ENCODE measurements around the gene CDAN1.

The CDAN1 gene

DNA sequence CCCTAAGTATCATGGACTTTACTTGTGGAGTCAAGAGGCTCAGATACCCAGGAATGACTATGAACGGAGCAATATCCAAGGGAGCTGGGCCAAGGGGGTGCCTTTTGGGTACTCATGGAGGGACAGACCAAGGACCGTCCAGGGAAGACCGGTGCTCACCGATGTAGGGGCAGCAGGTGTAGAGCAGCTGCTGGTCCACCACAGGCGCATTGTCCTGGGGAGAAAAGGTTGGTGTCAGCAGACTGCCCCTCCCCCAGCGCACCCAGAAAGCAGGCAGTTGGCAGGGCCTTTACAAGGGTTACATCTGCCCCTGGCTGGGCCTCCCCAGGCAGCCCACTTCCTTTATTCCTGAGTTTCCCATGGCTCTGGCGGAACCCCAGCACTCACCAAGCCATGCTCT lies 7.5 kb downstream of the CDAN1 start:
- Mint-ChIP-seq H3K9me3 (no peaks in the 10 kb centered on the region), H3K27me3 (ENCODE audit: low read depth) (no peaks in the 10 kb centered on the region), H3K36me3 (ENCODE audit: low read depth) (peaks cover 57% of the 10 kb centered on the region), H3K4me3 (no peak overlapping the region), H3K27ac (no peak overlapping the region), H3K4me1 (ENCODE audit: low read depth) (peaks cover 3% of the 10 kb centered on the region)
- DNase-seq (ENCODE audit: low spot score), result no peak

DNA sequence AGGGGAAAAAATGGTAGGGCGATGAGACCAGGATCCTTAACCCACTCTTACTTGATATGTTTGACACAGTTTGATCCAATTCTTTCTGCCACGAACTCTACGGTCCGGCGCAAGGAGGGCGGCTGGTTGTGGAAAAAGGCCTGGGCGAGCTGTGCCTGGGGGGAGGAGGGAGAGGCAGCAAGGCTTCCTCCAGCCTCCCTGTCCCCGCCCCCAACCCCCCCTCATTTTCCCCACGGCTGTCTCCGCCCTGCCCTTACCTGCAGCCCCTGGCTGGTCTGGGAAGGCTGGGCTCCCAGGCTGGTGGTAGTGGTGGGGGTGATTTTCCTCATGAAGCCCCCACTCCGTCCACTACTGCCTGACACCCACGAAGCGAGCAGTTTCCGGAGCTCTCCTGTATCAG lies 8.0 kb downstream of the CDAN1 start:
- Mint-ChIP-seq H3K9me3 (no peaks in the 10 kb centered on the region), H3K27ac (no peak overlapping the region)

DNA sequence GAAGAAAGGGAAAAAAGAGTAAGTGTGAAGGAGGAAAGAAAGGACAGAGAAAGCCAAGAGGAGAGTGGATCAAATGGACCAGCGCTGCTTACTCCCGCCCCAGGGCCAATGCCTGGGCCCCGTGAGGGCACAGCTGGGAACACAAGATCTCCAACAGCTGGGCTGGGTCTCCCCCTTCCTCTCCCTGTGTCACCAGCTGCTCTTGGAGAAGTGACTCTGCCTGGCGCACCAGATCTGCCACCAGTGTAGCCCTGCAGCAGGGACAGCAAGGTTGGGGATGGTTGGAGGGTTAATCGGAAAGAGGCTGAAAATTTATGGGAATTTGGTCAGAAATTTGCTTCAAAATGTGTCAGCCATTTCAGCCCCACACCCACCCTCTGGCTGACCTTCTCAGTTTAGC lies 8.4 kb downstream of the CDAN1 start:
- H3K27me3 Mint-ChIP-seq (ENCODE audit: low read depth), result no peaks in the 10 kb centered on the region
- H3K36me3 Mint-ChIP-seq (ENCODE audit: low read depth), result peaks cover 55% of the 10 kb centered on the region
- DNase-seq (ENCODE audit: low spot score), result no peak
- H3K4me1 Mint-ChIP-seq (ENCODE audit: low read depth), result no peaks in the 10 kb centered on the region
- no peaks in the 10 kb centered on the region for H3K9me3 Mint-ChIP-seq
- peak overlapping the region; percentile 69 for H3K27ac Mint-ChIP-seq
- H3K4me3 Mint-ChIP-seq, result no peak overlapping the region

More for the DNA sequence above, 8.0 kb downstream of the CDAN1 start:
- H3K36me3 Mint-ChIP-seq (ENCODE audit: low read depth), result peaks cover 54% of the 10 kb centered on the region
- no peak overlapping the region for H3K4me3 Mint-ChIP-seq
- no peaks in the 10 kb centered on the region for H3K27me3 Mint-ChIP-seq (ENCODE audit: low read depth)
- DNase-seq (ENCODE audit: low spot score), result no peak
- H3K4me1 Mint-ChIP-seq (ENCODE audit: low read depth), result no peaks in the 10 kb centered on the region

DNA sequence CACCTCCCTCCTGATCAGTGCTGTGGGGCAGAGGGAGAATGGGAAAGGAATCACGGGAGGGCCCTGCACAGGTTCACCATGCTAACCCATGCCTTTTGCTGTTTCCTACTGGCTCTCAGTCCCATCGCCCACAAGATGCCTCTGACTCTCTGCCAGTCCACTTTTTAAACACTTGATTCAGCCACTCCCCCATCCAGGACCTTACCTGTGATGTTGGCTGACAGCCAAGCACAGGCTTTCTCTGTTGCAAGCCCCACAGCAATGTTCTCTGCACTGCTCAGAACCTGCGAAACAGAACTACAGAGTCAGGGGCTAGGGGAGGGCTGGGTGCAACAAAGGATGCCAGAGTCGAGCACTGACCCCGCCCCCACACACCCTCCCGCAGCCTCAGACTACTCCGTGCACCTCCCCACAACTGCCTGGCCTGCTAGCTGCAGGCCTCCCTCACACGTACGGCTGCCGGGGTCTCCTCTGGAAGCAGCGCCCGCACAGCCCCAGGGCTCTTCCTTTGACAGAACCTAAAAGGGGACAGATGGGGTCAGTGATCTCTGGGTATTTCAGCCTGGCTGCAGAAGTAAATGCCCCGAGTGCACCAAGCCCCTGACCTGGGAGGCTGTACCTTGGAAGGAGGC lies 9.1 kb downstream of the CDAN1 start:
- H3K9me3 Mint-ChIP-seq, result no peaks in the 10 kb centered on the region
- H3K4me1 Mint-ChIP-seq (ENCODE audit: low read depth), result no peaks in the 10 kb centered on the region
- no peak overlapping the region for H3K4me3 Mint-ChIP-seq
- no peak for DNase-seq (ENCODE audit: low spot score)
- H3K27me3 Mint-ChIP-seq (ENCODE audit: low read depth), result no peaks in the 10 kb centered on the region
- H3K27ac Mint-ChIP-seq, result no peak overlapping the region
- peaks cover 51% of the 10 kb centered on the region for H3K36me3 Mint-ChIP-seq (ENCODE audit: low read depth)

DNA sequence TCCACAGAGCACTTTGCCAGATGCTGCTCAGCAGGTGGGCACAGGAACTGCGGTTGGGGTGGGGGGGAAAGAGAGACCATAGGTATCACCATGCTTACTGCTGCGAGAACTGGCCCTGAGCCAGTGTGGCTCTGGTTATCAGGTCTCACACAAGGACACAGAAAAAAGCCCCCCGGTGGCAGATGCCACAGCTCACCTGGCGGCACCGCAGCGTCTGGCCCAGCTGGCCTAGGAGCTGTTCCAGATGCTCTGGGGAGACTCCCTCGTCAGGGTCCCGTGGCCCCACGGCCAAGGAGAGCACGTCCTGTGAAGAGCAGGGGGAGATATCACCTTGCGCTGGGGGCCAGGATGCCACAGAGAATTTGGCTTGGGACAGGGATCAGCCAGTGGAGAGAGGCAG lies 10.8 kb downstream of the CDAN1 start:
- peaks cover 39% of the 10 kb centered on the region for H3K36me3 Mint-ChIP-seq (ENCODE audit: low read depth)
- H3K4me3 Mint-ChIP-seq, result no peak overlapping the region
- H3K9me3 Mint-ChIP-seq, result no peaks in the 10 kb centered on the region
- H3K27ac Mint-ChIP-seq, result no peak overlapping the region
- no peaks in the 10 kb centered on the region for H3K4me1 Mint-ChIP-seq (ENCODE audit: low read depth)
- no peak for DNase-seq (ENCODE audit: low spot score)
- no peaks in the 10 kb centered on the region for H3K27me3 Mint-ChIP-seq (ENCODE audit: low read depth)

DNA sequence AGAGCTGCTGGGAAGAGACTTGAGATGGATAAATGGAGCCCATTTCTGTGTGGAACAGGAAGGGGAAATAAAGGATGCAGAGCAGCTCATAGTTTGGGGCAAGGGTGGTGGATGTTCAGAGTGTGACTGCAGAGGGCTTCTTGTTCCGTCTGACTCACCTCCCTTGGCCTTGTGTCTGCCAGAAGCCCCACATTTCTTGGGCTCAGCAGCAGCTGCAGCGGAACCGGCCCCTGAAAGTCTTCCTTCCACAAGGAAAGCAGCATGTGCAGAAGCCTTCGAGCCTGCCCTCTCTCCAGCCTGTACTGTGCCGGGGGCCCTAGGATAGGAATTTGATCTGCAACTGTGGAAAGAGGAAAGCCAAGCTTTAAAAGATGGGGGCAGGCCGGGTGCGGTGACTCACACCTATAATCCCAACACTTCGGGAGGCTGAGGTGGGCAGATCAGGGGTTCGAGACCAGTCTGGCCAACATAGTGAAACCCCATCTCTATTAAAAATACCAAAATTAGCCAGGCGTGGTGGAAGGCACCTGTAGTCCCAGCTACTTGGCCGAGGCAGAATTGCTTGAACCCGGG lies 11.5 kb downstream of the CDAN1 start:
- Mint-ChIP-seq H3K9me3 (no peaks in the 10 kb centered on the region), H3K4me1 (ENCODE audit: low read depth) (no peaks in the 10 kb centered on the region), H3K36me3 (ENCODE audit: low read depth) (peaks cover 36% of the 10 kb centered on the region), H3K27me3 (ENCODE audit: low read depth) (no peaks in the 10 kb centered on the region), H3K4me3 (no peak overlapping the region), H3K27ac (no peak overlapping the region)
- no peak for DNase-seq (ENCODE audit: low spot score)

DNA sequence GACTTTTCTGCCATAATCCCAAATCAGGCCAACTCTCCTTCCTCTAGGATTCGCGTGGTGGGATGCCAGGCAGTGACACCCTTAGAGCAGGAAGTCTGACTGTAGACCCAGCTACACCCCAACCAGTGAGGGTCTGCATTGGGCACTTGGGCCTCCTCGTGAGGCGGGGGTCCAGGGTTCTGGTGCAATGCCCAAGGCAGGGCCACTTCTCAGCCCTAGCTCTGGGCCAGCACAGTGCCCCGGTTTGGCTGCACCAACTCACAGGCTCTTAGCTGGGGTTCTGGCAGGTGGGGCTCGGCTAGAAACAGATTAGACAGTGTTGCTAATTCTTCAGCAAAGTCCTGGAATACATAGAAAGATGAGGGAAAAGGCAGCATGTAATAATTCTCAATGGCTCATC lies 12.7 kb downstream of the CDAN1 start:
- no peaks in the 10 kb centered on the region for H3K9me3 Mint-ChIP-seq
- H3K36me3 Mint-ChIP-seq (ENCODE audit: low read depth), result peaks cover 33% of the 10 kb centered on the region
- no peak overlapping the region for H3K27ac Mint-ChIP-seq
- no peaks in the 10 kb centered on the region for H3K4me1 Mint-ChIP-seq (ENCODE audit: low read depth)
- H3K4me3 Mint-ChIP-seq, result no peak overlapping the region
- H3K27me3 Mint-ChIP-seq (ENCODE audit: low read depth), result no peaks in the 10 kb centered on the region
- DNase-seq (ENCODE audit: low spot score), result no peak

DNA sequence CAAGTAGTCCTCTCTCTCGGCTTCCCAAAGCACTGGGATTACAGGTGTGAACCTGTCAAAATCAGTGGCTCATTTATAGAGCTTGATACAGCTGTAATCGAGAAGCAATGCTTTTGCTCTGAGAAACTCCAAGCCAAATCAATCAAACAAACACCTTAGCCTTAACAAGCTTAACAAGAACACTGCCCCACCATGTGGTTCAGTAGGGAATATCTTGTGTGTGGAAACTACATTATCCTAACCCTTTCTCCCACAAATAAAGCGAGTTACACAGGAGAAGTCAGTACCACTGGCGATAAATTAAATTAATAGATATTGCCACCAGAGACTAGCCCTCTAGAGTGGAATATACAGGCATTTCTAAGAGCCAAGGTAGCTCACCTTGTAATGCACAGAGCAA lies 13.9 kb downstream of the CDAN1 start:
- H3K27ac Mint-ChIP-seq, result no peak overlapping the region
- no peak for DNase-seq (ENCODE audit: low spot score)
- no peaks in the 10 kb centered on the region for H3K27me3 Mint-ChIP-seq (ENCODE audit: low read depth)
- H3K4me1 Mint-ChIP-seq (ENCODE audit: low read depth), result no peaks in the 10 kb centered on the region
- H3K36me3 Mint-ChIP-seq (ENCODE audit: low read depth), result peaks cover 27% of the 10 kb centered on the region
- H3K9me3 Mint-ChIP-seq, result no peaks in the 10 kb centered on the region
- H3K4me3 Mint-ChIP-seq, result no peak overlapping the region

DNA sequence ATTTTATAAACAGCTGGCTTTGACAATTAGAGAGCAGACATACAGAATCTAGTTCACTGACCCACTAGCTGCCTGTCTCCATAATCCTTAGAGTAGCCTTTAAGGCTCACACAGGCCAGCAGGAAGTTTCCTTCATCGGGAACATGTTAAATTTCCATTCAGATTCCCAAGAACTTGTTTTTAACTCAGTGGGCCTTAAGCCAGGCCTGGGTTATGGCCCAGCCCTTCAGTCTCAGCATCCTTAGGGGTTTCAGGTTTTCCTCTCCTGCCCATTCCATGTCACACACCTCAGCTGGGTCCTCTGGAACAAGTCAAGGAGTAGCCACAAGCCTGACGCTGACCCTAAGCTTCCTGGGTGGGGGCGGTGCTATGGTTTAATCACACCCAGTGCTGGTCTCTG lies 15.0 kb downstream of the CDAN1 start:
- Mint-ChIP-seq H3K4me1 (ENCODE audit: low read depth) (no peaks in the 10 kb centered on the region), H3K27ac (no peak overlapping the region), H3K9me3 (no peaks in the 10 kb centered on the region), H3K36me3 (ENCODE audit: low read depth) (peaks cover 23% of the 10 kb centered on the region), H3K27me3 (ENCODE audit: low read depth) (no peaks in the 10 kb centered on the region), H3K4me3 (no peak overlapping the region)
- no peak for DNase-seq (ENCODE audit: low spot score)

DNA sequence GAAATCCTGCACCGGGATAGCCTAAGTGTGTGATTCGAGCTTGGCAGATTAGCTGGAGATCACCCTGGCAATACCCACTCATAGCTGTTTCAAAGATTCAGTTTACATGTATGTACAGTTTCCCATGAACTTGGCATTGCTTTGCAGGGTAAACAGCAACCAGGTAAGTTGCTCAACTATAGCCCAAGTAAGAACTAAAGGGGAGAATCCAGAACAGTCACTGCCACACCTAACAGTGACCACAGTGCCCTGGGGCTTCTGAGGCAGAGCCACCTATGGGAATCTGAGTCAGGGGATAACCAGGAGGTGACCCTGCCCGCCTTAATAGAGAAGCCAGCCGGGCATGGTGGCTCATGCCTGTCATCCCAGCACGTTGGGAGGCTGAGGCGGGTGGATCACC lies 15.9 kb downstream of the CDAN1 start:
- H3K36me3 Mint-ChIP-seq (ENCODE audit: low read depth), result peaks cover 16% of the 10 kb centered on the region
- no peak overlapping the region for H3K4me3 Mint-ChIP-seq
- no peaks in the 10 kb centered on the region for H3K4me1 Mint-ChIP-seq (ENCODE audit: low read depth)
- H3K27ac Mint-ChIP-seq, result no peak overlapping the region
- DNase-seq (ENCODE audit: low spot score), result no peak
- H3K27me3 Mint-ChIP-seq (ENCODE audit: low read depth), result no peaks in the 10 kb centered on the region
- no peaks in the 10 kb centered on the region for H3K9me3 Mint-ChIP-seq

DNA sequence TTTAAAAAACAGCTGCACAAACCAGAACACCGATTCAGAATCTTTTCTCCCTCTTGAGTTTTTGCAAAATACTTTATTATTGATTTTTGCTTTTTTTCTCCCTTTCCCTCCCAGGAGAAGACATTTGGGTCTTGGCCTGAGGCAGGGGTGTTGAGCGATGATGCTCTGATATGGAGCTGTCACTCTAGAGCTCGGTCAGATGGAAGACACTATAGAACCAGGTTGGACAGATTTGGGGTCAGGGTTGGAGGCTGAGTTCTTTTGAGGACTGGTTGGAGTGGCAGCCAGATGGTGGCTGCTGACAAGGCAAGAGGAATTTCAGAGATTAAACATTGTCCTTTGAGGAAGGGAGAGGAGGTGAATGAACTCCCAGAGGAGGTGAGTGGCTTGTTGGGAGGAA lies 16.9 kb downstream of the CDAN1 start:
- H3K4me1 Mint-ChIP-seq (ENCODE audit: low read depth), result no peaks in the 10 kb centered on the region
- H3K4me3 Mint-ChIP-seq, result no peak overlapping the region
- no peak overlapping the region for H3K27ac Mint-ChIP-seq
- H3K27me3 Mint-ChIP-seq (ENCODE audit: low read depth), result no peaks in the 10 kb centered on the region
- H3K36me3 Mint-ChIP-seq (ENCODE audit: low read depth), result peaks cover 11% of the 10 kb centered on the region
- DNase-seq (ENCODE audit: low spot score), result no peak
- no peaks in the 10 kb centered on the region for H3K9me3 Mint-ChIP-seq

DNA sequence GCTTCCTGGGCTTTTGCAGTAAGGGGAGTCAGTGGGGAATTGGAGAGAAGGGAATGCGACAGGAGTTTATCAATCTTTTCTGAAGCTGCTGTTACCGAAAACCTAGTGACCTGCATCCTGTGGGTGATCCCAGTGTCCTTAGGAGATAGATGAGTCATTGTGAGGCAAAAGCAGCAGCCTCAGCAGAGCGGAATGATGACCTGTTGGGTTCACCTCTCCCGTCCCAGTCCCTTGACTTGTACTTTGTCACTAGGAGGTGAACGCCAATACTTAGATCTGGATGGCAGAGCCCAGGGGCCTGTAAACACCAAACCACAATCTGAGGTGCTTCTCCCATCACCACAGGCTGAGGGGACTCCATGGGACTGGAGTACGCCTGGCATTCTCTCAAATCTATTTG lies 17.9 kb downstream of the CDAN1 start:
- DNase-seq (ENCODE audit: low spot score), result no peak
- H3K4me1 Mint-ChIP-seq (ENCODE audit: low read depth), result no peaks in the 10 kb centered on the region
- H3K4me3 Mint-ChIP-seq, result no peak overlapping the region
- H3K36me3 Mint-ChIP-seq (ENCODE audit: low read depth), result peaks cover 6% of the 10 kb centered on the region
- no peaks in the 10 kb centered on the region for H3K9me3 Mint-ChIP-seq
- H3K27me3 Mint-ChIP-seq (ENCODE audit: low read depth), result no peaks in the 10 kb centered on the region
- no peak overlapping the region for H3K27ac Mint-ChIP-seq

DNA sequence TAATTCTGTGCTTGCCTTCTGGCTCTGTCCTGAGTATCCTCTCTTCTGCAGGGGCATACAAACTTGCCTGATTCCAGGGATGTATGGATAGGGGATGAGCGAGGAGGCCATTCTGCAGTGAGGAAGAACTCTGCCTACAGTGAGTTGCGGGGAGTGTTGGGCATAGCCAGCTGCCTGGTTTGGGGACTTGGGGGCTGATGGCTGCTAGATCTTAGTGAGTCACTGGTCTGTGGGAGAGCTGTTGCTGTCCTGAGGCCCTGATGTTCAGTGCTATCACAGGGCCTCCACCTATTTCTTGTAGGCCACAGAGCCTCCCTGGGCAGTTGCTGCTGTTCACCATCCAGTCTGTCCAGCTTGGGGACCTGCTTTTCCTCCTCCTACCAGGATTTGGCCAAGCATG lies 20.3 kb downstream of the CDAN1 start:
- H3K27ac Mint-ChIP-seq, result no peak overlapping the region
- no peak for DNase-seq (ENCODE audit: low spot score)
- H3K4me3 Mint-ChIP-seq, result no peak overlapping the region
- peaks cover 4% of the 10 kb centered on the region for H3K36me3 Mint-ChIP-seq (ENCODE audit: low read depth)
- no peaks in the 10 kb centered on the region for H3K4me1 Mint-ChIP-seq (ENCODE audit: low read depth)
- no peaks in the 10 kb centered on the region for H3K9me3 Mint-ChIP-seq
- H3K27me3 Mint-ChIP-seq (ENCODE audit: low read depth), result no peaks in the 10 kb centered on the region

DNA sequence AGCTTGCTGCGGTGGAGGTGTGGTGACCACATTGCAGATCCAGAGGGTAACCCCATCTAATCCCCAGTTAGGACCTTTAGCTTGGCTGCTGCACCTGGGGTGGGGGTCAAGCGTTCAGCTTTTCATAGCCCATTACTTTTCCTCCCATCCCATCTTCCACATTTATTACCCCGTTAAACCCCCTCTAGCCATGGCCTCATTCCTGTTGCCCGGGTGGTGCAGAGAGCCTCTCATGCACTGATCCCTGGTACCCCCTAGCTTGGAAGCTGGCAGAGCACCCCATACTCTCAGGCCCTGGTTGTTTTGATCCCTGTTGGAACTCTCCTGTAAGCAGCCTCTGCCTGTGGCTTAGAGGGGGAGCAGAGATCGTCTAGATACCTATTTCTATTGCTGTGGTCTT lies 20.8 kb downstream of the CDAN1 start:
- H3K27ac Mint-ChIP-seq, result no peak overlapping the region
- H3K9me3 Mint-ChIP-seq, result no peaks in the 10 kb centered on the region
- no peaks in the 10 kb centered on the region for H3K4me1 Mint-ChIP-seq (ENCODE audit: low read depth)
- no peak for DNase-seq (ENCODE audit: low spot score)
- H3K36me3 Mint-ChIP-seq (ENCODE audit: low read depth), result peaks cover 4% of the 10 kb centered on the region
- H3K27me3 Mint-ChIP-seq (ENCODE audit: low read depth), result no peaks in the 10 kb centered on the region
- no peak overlapping the region for H3K4me3 Mint-ChIP-seq

DNA sequence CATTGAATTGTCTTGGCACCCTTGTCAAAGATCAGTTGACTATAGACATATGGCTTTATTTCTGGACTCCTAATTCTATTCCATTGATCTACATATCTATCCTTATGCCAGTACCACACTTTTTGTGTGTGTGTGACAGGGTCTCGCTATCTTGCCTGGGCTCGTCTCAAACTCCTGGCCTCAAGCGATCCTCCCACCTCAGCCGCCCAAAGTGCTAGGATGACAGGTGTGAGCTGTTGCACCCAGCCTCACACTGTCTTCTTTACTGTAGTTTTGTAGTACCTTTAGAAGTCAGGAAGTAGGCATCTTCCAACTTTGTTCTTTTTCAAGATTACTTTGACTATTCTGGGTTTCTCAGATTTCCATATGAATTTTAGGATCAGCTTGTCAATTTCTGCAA lies 24.3 kb downstream of the CDAN1 start:
- Mint-ChIP-seq H3K4me3 (no peak overlapping the region), H3K9me3 (no peaks in the 10 kb centered on the region), H3K4me1 (ENCODE audit: low read depth) (peaks cover 3% of the 10 kb centered on the region), H3K27ac (no peak overlapping the region), H3K36me3 (ENCODE audit: low read depth) (no peaks in the 10 kb centered on the region), H3K27me3 (ENCODE audit: low read depth) (no peaks in the 10 kb centered on the region)
- no peak for DNase-seq (ENCODE audit: low spot score)
